ENCODE data around the gene CCT3. TPM values are rescaled to one million over a fixed set of nuclear protein-coding genes. Genes with fewer than 3 reads are reported as not detected.

Gene CCT3
- total and polyA plus RNA-seq, 4 donors = 71.6 to 165 (median 139) TPM

DNA sequence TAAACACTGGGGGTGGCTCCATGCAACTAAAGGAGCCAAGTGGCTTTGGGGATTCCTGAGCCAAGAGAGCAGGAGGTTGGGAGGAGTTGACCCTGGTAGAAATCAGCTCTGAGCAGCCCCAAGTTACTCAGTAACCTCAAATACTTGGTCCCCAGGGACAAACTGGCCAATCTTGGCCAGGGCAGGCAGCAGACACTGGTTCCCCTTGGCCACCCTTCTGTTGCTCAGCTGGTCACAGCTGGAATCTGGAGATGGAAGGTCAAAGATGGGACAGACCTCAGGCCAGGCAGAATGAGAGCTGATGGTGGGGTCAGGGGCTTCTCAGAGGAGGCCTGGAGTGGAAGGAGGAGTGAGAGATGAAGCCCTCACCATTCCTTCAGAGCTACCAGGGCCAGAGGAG, 27.7 kb upstream of the CCT3 start:
- TF ChIP-seq, protein P1, sequence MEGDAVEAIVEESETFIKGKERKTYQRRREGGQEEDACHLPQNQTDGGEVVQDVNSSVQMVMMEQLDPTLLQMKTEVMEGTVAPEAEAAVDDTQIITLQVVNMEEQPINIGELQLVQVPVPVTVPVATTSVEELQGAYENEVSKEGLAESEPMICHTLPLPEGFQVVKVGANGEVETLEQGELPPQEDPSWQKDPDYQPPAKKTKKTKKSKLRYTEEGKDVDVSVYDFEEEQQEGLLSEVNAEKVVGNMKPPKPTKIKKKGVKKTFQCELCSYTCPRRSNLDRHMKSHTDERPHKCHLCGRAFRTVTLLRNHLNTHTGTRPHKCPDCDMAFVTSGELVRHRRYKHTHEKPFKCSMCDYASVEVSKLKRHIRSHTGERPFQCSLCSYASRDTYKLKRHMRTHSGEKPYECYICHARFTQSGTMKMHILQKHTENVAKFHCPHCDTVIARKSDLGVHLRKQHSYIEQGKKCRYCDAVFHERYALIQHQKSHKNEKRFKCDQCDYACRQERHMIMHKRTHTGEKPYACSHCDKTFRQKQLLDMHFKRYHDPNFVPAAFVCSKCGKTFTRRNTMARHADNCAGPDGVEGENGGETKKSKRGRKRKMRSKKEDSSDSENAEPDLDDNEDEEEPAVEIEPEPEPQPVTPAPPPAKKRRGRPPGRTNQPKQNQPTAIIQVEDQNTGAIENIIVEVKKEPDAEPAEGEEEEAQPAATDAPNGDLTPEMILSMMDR (IDR thresholded peaks at IDR 0.05; ENCODE audit: control extremely low read depth, extremely low read depth) = no peak
- Histone ChIP-seq H3K36me3 (ENCODE audit: control insufficient read depth in 4 of 4, insufficient read depth in 4 of 4, low read length in 4 of 4) (no peaks in the 10 kb centered on the region), H3K27ac (ENCODE audit: low read depth in 1 of 2, low read length in 1 of 2) (no peak overlapping the region), H3K4me1 (ENCODE audit: control insufficient read depth in 5 of 5, insufficient read depth in 5 of 5, low read length in 5 of 5) (peaks cover 0 to 12% (median 3%) of the 10 kb centered on the region in 5 donors), H3K9me3 (ENCODE audit: control insufficient read depth in 4 of 4, insufficient read depth in 3 of 4, low read length in 3 of 4) (no peaks in the 10 kb centered on the region), H3K27me3 (ENCODE audit: control insufficient read depth in 3 of 3, insufficient read depth in 3 of 3, low read length in 2 of 3) (peaks cover 0 to 5% (median 0%) of the 10 kb centered on the region in 3 donors), H3K9ac (ENCODE audit: insufficient read depth in 1 of 2, low read length in 2 of 2) (no peak overlapping the region), H3K4me3 (no peak overlapping the region)
- DNase-seq = no peak
- no peak for ATAC-seq (ENCODE audit: insufficient read depth, low FRiP score)

DNA sequence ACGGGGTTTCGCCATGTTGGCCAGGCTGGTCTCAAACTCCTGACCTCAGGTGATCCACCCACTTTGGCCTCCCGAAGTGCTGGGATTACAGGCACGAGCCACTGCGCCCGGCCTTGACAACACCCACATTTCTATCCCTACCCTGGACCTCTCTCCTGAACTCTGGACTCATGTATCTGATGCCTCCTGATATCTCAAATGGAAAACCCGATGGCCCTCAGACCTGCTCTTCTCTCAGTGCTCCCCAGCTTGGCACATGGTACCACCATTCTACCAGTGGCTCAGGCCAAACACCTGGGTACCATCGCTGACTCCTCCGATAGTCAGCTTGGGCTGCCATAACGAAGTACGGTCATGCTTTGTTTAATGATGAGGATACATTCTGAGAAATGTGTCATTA, 22.4 kb upstream of the CCT3 start:
- Histone ChIP-seq H3K27me3 (ENCODE audit: control insufficient read depth in 3 of 3, insufficient read depth in 3 of 3, low read length in 2 of 3) (peaks cover 0 to 9% (median 8%) of the 10 kb centered on the region in 3 donors), H3K9ac (ENCODE audit: insufficient read depth in 1 of 2, low read length in 2 of 2) (no peak overlapping the region), H3K4me1 (ENCODE audit: control insufficient read depth in 5 of 5, insufficient read depth in 5 of 5, low read length in 5 of 5) (peaks cover 0 to 2% (median 0%) of the 10 kb centered on the region in 5 donors), H3K9me3 (ENCODE audit: control insufficient read depth in 4 of 4, insufficient read depth in 3 of 4, low read length in 3 of 4) (no peaks in the 10 kb centered on the region), H3K36me3 (ENCODE audit: control insufficient read depth in 4 of 4, insufficient read depth in 4 of 4, low read length in 4 of 4) (no peaks in the 10 kb centered on the region), H3K27ac (ENCODE audit: low read depth in 1 of 2, low read length in 1 of 2) (no peak overlapping the region), H3K4me3 (no peak overlapping the region)
- DNase-seq (no peak), ATAC-seq (ENCODE audit: insufficient read depth, low FRiP score) (no peak)
- TF ChIP-seq, protein P1 (IDR thresholded peaks at IDR 0.05; ENCODE audit: control extremely low read depth, extremely low read depth) = no peak
- 94 to 96% methylated on average over 11 of the region's 11 CpGs for WGBS, 2 donors

DNA sequence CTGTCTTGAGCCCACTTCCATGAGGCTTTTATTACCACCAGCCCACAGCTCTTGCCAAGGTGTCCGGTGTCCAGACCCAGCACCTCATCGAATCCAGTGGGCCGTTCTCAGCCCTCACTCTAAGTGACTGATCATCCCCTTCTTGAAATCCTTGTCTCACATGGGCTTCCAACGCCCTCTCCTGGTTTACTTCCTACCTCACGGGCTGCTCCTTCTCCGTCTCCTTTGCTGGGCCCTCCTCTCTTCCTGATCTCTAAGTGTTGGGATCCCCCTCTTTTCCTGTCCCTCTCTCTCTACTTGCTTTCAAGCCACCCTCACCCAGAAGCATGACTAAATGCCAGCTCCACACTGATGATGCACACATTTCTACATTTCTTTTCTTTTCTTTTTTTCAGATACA, 21.9 kb upstream of the CCT3 start:
- TF ChIP-seq, protein P1 (IDR thresholded peaks at IDR 0.05; ENCODE audit: control extremely low read depth, extremely low read depth) = no peak
- Histone ChIP-seq H3K27me3 (ENCODE audit: control insufficient read depth in 3 of 3, insufficient read depth in 3 of 3, low read length in 2 of 3) (peaks cover 0 to 9% (median 8%) of the 10 kb centered on the region in 3 donors), H3K9ac (ENCODE audit: insufficient read depth in 1 of 2, low read length in 2 of 2) (no peak overlapping the region), H3K36me3 (ENCODE audit: control insufficient read depth in 4 of 4, insufficient read depth in 4 of 4, low read length in 4 of 4) (no peaks in the 10 kb centered on the region), H3K4me1 (ENCODE audit: control insufficient read depth in 5 of 5, insufficient read depth in 5 of 5, low read length in 5 of 5) (peaks cover 0 to 2% (median 0%) of the 10 kb centered on the region in 5 donors), H3K4me3 (no peak overlapping the region), H3K9me3 (ENCODE audit: control insufficient read depth in 4 of 4, insufficient read depth in 3 of 4, low read length in 3 of 4) (no peaks in the 10 kb centered on the region), H3K27ac (ENCODE audit: low read depth in 1 of 2, low read length in 1 of 2) (no peak overlapping the region)
- WGBS, 2 donors = 37 to 40% methylated on average over 6 of the region's 6 CpGs
- DNase-seq = no peak
- ATAC-seq (ENCODE audit: insufficient read depth, low FRiP score) = no peak

DNA sequence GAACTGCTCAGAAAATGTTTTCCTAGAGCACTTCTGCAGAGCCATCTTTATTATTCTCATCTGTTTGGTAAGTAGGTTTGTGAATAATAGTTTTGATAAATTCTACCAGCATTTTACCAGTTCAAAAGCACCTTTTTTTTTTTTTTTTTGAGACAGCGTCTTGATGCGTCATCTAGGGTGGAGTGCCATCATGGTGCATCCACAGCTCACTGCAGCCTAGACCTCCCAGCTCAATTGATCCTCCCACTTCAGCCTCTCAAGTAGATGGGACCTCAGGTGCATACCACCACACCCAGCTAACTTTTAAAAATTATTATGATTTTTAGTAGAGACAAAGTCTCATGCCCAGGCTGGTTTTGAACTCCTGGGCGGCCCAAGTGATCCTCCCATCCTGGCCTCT, 21.2 kb upstream of the CCT3 start:
- DNase-seq (no peak), ATAC-seq (ENCODE audit: insufficient read depth, low FRiP score) (no peak)
- peaks cover 0 to 2% (median 0%) of the 10 kb centered on the region in 5 donors for H3K4me1 ChIP-seq (ENCODE audit: control insufficient read depth in 5 of 5, insufficient read depth in 5 of 5, low read length in 5 of 5)
- H3K9me3 ChIP-seq (ENCODE audit: control insufficient read depth in 4 of 4, insufficient read depth in 3 of 4, low read length in 3 of 4) = no peaks in the 10 kb centered on the region
- 92 to 96% methylated on average over 3 of the region's 3 CpGs for WGBS, 2 donors
- H3K27me3 ChIP-seq (ENCODE audit: control insufficient read depth in 3 of 3, insufficient read depth in 3 of 3, low read length in 2 of 3) = peaks cover 0 to 9% (median 8%) of the 10 kb centered on the region in 3 donors
- H3K36me3 ChIP-seq (ENCODE audit: control insufficient read depth in 4 of 4, insufficient read depth in 4 of 4, low read length in 4 of 4) = no peaks in the 10 kb centered on the region
- no peak overlapping the region for H3K4me3 ChIP-seq
- no peak overlapping the region for H3K9ac ChIP-seq (ENCODE audit: insufficient read depth in 1 of 2, low read length in 2 of 2)
- no peak overlapping the region for H3K27ac ChIP-seq (ENCODE audit: low read depth in 1 of 2, low read length in 1 of 2)
- TF ChIP-seq, protein P1 (IDR thresholded peaks at IDR 0.05; ENCODE audit: control extremely low read depth, extremely low read depth) = no peak
